T-helper 9 cell (primary cell): ENCODE results near the gene DHRS7.
"Not testable (repeated sequence)": the region's sequence is repeated elsewhere in the genome, so short reads cannot be mapped to it uniquely, and the experiment has no call there.

ENCODE experiments used
- DNase-seq: peaks from one replicate; pipeline ENCODE4 v3.0.0-alpha.2; 2020

Gene DHRS7

GRCh38 chr14:60125918-60126317 lies 39.3 kb downstream of the DHRS7 start:
- no peak for DNase-seq

GRCh38 chr14:60116181-60116580 lies 49.0 kb downstream of the DHRS7 start:
- no peak for DNase-seq

- DNase-seq = no peak
Measured at GRCh38 chr14:60114881-60115280, 50.3 kb downstream of the DHRS7 start.

GRCh38 chr14:60111732-60112131 lies 53.5 kb downstream of the DHRS7 start:
- DNase-seq = no peak

- DNase-seq = no peak
Measured at GRCh38 chr14:60107477-60107876, 57.7 kb downstream of the DHRS7 start.

- DNase-seq = no peak
Measured at GRCh38 chr14:60106339-60106738, 58.9 kb downstream of the DHRS7 start.

GRCh38 chr14:60102389-60102788 lies 62.8 kb downstream of the DHRS7 start:
- DNase-seq = no peak

GRCh38 chr14:60101786-60102185 lies 63.4 kb downstream of the DHRS7 start:
- no peak for DNase-seq

- not testable (repeated sequence) for DNase-seq
Measured at GRCh38 chr14:60099855-60100254, 65.3 kb downstream of the DHRS7 start.

GRCh38 chr14:60097974-60098373 lies 67.2 kb downstream of the DHRS7 start:
- no peak for DNase-seq

- DNase-seq = no peak
Measured at GRCh38 chr14:60095781-60096450, 69.3 kb downstream of the DHRS7 start.

GRCh38 chr14:60095231-60095630 lies 70.0 kb downstream of the DHRS7 start:
- no peak for DNase-seq

- no peak for DNase-seq
Measured at GRCh38 chr14:60094306-60094897, 70.8 kb downstream of the DHRS7 start.
